Glomerular endothelial cell (primary cell): ENCODE results near the gene CAPN8. TPM values are rescaled to one million over a fixed set of nuclear protein-coding genes. Genes with fewer than 3 reads are reported as not detected.

Experiments used
- DNase-seq: peaks from one replicate; pipeline ENCODE4 v3.0.0-alpha.2; 2011; ENCODE audit warnings: low read depth, low spot score; ENCODE audit errors: extremely low read depth
- total RNA-seq: library from RNA; depleted of rRNA; stranded (reverse); fragments of >200 nt; gene quantifications from 2 replicates; pipeline ENCODE4 v1.2.3, GENCODE V29; 2015

Gene CAPN8
- total RNA-seq, 1 donor from 2014 or later, result not detected

GRCh38 chr1:223702735-223703667 lies 37.5 kb upstream of the CAPN8 start:
- no peak for DNase-seq

GRCh38 chr1:223700942-223701637 lies 35.6 kb upstream of the CAPN8 start:
- no peak for DNase-seq

DNA sequence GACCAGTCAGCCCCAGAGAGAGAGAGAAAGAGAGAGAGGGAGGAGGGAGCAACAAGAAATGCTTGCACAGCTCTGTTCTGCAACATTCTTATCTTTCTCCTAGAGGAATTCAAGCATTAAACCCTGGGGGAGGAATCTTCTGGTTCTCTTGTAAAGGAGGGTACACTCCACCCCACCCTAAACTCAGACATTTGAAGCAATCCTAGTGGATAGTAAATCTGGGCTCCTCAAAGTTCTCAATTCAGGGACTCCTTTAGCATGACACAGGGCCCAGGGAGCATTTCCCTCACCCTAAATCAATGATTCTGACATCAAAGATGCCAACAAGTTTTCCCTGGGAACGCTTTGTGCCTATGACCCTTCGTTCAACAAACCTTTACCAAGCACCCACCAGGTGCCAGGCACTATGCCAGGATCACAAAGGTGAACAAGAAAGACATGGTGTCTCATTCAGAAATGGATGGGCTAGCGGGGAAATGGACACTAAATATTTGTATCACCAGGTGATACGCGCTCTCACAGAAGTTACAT lies 35.0 kb upstream of the CAPN8 start:
- no peak for DNase-seq

GRCh38 chr1:223695941-223696340 lies 30.4 kb upstream of the CAPN8 start:
- DNase-seq, result no peak

GRCh38 chr1:223695014-223695548 lies 29.6 kb upstream of the CAPN8 start:
- DNase-seq, result no peak

- DNase-seq, result no peak
Measured at GRCh38 chr1:223691121-223691520, 25.6 kb upstream of the CAPN8 start.

- DNase-seq, result no peak
Measured at GRCh38 chr1:223684488-223684792, 18.9 kb upstream of the CAPN8 start.

- DNase-seq, result no peak
Measured at GRCh38 chr1:223683586-223684487, 18.3 kb upstream of the CAPN8 start.

DNA sequence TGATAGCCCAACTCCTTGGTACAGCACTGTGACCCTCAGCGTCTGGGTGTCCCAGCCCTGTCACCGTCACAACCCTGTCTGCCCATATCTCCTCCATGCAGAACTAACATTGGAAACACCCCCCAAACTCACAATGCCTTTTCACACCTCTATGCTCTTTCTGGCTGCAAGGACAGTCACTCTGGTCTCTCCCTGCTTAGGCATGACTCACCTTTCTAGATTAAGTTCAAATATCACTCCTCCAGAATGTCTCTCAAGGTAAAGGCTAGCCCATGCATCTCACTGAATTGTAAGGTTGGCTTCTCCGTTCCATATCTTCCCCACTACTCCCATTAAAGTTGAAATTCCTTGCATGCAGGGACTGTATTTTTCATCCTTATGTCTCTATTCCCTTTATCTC lies 17.0 kb upstream of the CAPN8 start:
- no peak for DNase-seq

GRCh38 chr1:223680188-223680587 lies 14.7 kb upstream of the CAPN8 start:
- no peak for DNase-seq

GRCh38 chr1:223678841-223679240 lies 13.3 kb upstream of the CAPN8 start:
- DNase-seq, result no peak

- DNase-seq, result no peak
Measured at GRCh38 chr1:223674119-223674890, 8.8 kb upstream of the CAPN8 start.

DNA sequence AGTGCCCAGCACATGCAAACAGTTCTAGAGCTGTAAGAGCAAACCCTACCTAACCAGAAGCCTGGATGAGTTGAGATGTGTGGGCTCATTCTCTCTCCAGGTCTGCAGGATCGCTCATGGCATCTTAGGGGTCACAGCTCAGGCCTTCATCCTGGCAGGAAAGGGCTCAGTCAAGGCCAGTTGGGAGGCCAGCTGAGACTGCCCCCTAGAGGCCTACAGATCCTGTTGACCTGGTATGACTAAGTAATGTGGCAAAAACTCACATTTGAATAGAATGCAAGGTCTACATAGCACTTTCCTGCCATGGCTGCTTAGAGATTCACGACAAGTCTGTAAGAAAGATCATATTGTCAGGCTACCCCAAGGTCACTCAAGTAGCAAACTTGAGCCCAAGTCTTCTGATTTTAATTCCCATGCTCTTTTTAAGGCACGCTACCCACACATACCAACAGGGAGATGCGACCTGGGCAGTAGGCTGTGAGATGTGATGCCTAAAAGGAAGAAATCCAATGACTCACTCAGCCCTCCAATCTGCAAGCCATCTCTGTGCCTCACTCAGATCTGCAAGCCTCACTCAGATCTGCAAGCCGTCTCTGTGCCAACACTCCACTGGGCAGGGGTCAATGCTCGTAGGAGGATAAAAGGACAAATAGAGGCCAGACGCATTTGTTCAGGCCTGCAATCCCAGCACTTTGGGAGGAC lies 5.1 kb upstream of the CAPN8 start:
- DNase-seq, result peak; percentile 7

DNA sequence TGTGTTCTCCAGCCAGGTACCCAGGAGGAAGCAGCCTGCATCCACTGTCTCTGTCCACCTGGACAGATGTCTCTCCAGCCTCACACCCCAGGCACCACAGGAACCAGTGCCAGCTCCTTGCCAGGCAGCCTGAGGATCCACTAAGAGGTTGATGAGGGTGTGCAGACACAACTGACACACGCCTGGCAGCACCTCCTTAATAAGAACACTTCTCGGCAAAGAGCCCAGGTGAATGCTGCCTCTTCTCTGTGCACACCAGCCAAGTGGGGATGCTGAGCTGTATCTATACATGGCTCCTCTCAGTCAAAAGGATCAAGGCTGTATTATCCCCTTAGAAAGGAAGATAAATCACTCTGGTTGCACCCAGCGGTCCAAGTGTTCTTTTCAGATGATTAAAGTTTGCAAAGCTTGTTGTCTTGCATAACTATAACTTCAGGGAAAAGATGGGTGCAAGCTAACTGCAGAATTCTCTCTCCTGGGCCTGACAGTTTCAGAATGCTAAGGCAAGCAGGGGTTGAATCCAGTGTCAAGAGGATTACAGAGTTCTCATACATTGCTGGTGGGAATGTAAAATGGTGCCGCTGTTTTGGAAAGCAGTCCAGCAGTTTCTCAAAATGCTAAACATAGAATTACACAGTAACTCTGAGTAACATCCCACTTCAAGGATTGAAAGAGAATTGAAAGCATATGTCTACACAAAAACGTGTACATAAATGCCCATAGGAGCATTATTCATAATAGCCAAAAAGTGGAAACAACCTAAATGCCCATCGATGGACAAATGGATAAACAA lies 3.7 kb upstream of the CAPN8 start:
- DNase-seq, result no peak

DNA sequence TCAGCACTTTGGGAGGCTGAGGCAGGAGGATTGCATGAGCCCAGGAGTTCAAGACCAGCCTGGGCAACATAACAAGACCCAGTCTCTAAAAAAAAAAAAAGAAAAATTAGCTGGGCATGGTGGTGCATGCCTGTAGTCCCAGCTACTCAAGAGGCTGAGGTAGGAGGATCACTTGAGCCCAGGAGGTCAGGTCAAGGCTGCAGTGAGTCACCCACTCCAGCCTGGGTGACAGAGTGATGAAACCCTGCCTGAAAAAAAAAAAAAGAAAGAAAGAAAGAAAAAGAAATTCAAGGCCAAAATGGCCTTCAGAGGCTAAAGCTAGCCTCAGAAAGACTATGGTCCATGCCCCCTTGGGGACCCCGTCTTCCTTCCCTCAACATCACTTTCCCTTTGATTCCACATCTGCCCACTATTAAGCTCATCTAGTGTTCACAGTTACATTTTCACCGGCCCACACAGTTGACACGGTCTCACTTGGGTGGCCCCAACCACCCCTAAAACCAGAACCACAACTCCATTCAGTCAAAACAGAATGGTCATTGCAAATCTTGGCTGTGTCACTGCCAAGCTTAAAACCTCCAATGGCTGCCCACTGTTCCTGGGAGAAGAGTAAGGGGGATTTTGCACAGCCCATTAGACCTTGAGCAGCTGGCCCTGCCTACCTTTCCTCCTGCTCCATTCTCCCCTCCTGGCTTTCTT lies 2.1 kb upstream of the CAPN8 start:
- DNase-seq, result no peak

DNA sequence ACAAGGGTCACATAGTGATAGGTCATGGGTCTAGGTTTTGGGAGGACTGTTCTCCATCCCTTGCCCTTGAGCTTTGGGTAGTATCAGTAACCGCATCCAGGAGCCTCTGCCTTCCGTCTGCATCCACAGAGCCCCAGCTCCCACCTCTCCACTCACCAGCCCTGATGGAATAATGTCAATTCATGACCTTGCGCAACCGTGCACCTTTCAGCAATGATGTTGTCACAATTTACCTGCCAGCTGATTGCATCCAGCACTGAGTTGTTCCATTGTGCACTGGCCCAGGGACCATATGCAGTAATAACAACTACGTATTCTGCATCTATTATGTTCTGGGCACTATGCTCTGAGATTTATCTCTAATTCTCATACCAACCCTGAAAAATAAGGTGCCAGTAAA lies 1.4 kb downstream of the CAPN8 start:
- DNase-seq, result no peak

- DNase-seq, result no peak
Measured at GRCh38 chr1:223662943-223663342, 2.6 kb downstream of the CAPN8 start.

- no peak for DNase-seq
Measured at GRCh38 chr1:223659711-223660110, 5.8 kb downstream of the CAPN8 start.
